ENCODE results near the gene ZRANB3.

DNA sequence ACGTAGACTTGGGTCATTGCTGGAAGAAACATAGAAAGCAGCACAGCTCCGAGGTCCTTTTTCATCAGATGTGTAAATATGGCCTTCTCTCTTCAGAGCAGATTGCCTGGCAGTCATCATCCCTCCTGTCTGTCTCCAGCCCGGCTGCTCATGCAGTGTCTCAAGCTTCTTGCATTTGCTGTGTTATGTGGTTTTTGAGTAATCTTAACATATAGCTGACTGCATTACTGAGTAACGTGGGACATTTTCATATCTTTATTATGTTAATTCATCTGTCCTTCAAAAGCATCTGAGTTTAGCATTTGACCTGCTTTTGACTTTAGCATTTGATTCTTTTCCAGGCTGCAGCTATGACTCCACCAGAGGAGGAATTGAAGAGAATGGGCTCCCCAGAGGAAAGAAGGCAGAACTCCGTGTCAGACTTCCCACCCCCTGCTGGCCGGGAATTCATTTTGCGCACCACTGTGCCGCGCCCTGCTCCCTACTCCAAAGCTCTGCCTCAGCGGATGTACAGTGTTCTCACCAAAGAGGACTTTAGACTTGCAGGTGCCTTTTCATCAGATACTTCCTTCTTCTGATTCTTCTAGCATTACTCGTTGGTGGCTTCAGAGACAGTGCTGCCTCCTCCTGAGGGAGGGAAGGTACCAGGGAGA lies 362.7 kb downstream of the ZRANB3 start:
- TF ChIP-seq EZH2 (IDR thresholded peaks at IDR 0.05; ENCODE audit: borderline replicate concordance, low read length), result no peak
- no peak for TF ChIP-seq CTCF (IDR thresholded peaks at IDR 0.05; ENCODE audit: low read length)

Measured in OCI-LY1 (cell line).